Measurements from ENCODE around the gene SYCP3. TPM values are rescaled to one million over a fixed set of nuclear protein-coding genes. Genes with fewer than 3 reads are reported as not detected.

SYCP3 gene
- total and polyA plus RNA-seq, 2 of the 13 experiments (the other 11 are each of a cell fraction or from before 2014, with no cell fraction given), result not detected

DNA sequence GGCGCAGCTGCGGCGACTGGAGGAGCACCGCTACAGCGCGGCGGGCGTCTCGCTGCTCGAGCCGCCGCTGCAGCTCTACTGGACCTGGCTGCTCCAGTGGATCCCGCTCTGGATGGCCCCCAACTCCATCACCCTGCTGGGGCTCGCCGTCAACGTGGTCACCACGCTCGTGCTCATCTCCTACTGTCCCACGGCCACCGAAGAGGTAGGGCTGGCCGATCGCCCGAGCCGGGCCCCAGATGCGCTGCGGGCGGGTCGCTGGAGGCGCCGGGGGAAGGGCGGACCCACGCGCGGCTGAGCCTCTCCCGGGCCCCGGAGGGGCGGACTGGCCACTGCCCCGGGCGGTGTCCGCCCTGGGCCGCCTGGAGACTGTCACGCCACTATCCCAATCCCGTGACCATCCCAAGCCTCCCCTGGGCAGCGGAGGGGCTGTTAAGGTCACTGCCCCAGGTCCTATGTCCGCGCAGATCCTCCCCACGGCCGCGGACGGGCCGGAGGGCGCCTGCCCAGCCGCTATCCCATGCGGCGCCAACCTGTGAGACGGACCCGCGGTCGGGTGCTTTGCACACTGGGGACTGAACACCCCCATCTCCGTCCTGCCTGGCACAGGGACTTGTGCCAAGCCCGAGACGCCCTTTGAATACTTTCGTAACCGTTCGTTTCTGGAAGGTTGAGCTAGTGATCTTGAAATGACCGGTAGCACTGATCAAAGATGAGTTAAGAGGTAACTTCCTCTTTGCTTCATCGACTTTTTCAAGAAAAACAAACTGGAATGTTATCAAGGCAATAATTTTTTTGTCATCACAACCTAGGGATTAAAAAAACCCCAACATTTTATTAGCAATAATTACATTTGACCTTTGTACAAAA lies 41.1 kb downstream of the SYCP3 start (continued):
- TF ChIP-seq ZNF672 (CRISPR knock-in tag; IDR thresholded peaks at IDR 0.05), result peak; percentile 73; the same call in 1 of the 2 replicates
- no peak for TF ChIP-seq ZNF543 (CRISPR knock-in tag; IDR thresholded peaks at IDR 0.05)
- no peak for TF ChIP-seq HNRNPH1 (optimal IDR thresholded peaks at IDR 0.05; ENCODE audit: low read depth, low read length)
- TF ChIP-seq, protein P1, sequence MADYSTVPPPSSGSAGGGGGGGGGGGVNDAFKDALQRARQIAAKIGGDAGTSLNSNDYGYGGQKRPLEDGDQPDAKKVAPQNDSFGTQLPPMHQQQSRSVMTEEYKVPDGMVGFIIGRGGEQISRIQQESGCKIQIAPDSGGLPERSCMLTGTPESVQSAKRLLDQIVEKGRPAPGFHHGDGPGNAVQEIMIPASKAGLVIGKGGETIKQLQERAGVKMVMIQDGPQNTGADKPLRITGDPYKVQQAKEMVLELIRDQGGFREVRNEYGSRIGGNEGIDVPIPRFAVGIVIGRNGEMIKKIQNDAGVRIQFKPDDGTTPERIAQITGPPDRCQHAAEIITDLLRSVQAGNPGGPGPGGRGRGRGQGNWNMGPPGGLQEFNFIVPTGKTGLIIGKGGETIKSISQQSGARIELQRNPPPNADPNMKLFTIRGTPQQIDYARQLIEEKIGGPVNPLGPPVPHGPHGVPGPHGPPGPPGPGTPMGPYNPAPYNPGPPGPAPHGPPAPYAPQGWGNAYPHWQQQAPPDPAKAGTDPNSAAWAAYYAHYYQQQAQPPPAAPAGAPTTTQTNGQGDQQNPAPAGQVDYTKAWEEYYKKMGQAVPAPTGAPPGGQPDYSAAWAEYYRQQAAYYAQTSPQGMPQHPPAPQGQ (CRISPR knock-in tag; IDR thresholded peaks at IDR 0.05; ENCODE audit: borderline replicate concordance), result no peak
- TF ChIP-seq, protein P2, sequence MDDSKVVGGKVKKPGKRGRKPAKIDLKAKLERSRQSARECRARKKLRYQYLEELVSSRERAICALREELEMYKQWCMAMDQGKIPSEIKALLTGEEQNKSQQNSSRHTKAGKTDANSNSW (CRISPR knock-in tag; IDR thresholded peaks at IDR 0.05; ENCODE audit: borderline replicate concordance), result no peak
- TF ChIP-seq CAMTA2 (CRISPR knock-in tag; IDR thresholded peaks at IDR 0.05; ENCODE audit: borderline replicate concordance), result no peak; the same call in 1 of the 2 replicates
- TF ChIP-seq ZNF772 (CRISPR knock-in tag; IDR thresholded peaks at IDR 0.05), result 0 out of 2 replicates have a peak, but pooled peaks have one; percentile 26
- no peak for TF ChIP-seq FLYWCH1 (CRISPR knock-in tag; IDR thresholded peaks at IDR 0.05)
- TF ChIP-seq, protein P3, sequence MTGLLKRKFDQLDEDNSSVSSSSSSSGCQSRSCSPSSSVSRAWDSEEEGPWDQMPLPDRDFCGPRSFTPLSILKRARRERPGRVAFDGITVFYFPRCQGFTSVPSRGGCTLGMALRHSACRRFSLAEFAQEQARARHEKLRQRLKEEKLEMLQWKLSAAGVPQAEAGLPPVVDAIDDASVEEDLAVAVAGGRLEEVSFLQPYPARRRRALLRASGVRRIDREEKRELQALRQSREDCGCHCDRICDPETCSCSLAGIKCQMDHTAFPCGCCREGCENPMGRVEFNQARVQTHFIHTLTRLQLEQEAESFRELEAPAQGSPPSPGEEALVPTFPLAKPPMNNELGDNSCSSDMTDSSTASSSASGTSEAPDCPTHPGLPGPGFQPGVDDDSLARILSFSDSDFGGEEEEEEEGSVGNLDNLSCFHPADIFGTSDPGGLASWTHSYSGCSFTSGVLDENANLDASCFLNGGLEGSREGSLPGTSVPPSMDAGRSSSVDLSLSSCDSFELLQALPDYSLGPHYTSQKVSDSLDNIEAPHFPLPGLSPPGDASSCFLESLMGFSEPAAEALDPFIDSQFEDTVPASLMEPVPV (CRISPR knock-in tag; IDR thresholded peaks at IDR 0.05), result no peak
- TF ChIP-seq ZNF343 (CRISPR knock-in tag; IDR thresholded peaks at IDR 0.05), result no peak
- TF ChIP-seq POLR2G (IDR thresholded peaks at IDR 0.05; ENCODE audit: low read depth, low read length), result peak; percentile 64
- TF ChIP-seq ZNF24 (IDR thresholded peaks at IDR 0.05), result no peak
- TF ChIP-seq RELA (CRISPR knock-in tag; IDR thresholded peaks at IDR 0.05), result no peak
- no peak for TF ChIP-seq FOSL2 (CRISPR knock-in tag; IDR thresholded peaks at IDR 0.05)
- TF ChIP-seq, protein P4, sequence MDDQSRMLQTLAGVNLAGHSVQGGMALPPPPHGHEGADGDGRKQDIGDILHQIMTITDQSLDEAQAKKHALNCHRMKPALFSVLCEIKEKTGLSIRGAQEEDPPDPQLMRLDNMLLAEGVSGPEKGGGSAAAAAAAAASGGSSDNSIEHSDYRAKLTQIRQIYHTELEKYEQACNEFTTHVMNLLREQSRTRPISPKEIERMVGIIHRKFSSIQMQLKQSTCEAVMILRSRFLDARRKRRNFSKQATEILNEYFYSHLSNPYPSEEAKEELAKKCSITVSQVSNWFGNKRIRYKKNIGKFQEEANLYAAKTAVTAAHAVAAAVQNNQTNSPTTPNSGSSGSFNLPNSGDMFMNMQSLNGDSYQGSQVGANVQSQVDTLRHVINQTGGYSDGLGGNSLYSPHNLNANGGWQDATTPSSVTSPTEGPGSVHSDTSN (CRISPR knock-in tag; IDR thresholded peaks at IDR 0.05; ENCODE audit: borderline replicate concordance), result no peak
- TF ChIP-seq LBX2 (CRISPR knock-in tag; IDR thresholded peaks at IDR 0.05; ENCODE audit: borderline replicate concordance), result no peak
- TF ChIP-seq ATF1 (CRISPR knock-in tag; IDR thresholded peaks at IDR 0.05), result no peak
- no peak for TF ChIP-seq DMTF1 (CRISPR knock-in tag; IDR thresholded peaks at IDR 0.05)
- TF ChIP-seq ZZZ3 (CRISPR knock-in tag; IDR thresholded peaks at IDR 0.05; ENCODE audit: borderline replicate concordance), result no peak
- TF ChIP-seq RBM22 (optimal IDR thresholded peaks at IDR 0.05; ENCODE audit: low read length), result peak; percentile 75
- no peak for TF ChIP-seq ZFP41 (CRISPR knock-in tag; IDR thresholded peaks at IDR 0.05; ENCODE audit: borderline replicate concordance)
